ENCODE data around the gene LIMS1.
"Not testable (repeated sequence)": the region's sequence is repeated elsewhere in the genome, so short reads cannot be mapped to it uniquely, and the experiment has no call there.

DNA sequence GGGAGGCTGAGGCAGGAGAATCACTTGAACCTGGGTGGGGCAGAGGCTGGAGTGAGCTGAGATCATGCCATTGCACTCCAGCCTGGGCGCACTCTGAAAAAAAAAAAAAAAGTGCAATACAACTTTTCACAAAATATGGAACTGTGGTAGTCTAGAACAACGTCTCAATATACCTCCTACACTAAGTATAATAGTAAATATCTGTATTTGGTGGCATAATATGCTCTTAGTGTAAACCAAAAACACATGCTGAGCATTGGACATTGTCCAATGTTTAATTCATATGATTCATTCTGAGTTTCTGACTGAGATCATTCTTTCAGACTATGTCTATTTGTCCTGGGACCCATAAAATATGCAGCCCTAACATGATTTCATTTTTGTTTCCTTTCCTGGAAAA is 19.8 kb upstream of the LIMS1 start:
- not testable (repeated sequence) for TF ChIP-seq CTCF (IDR thresholded peaks at IDR 0.05; ENCODE audit: extremely low read depth in 1 of 2, insufficient read depth in 1 of 2, low read depth in 1 of 2, low read length in 2 of 2); FOS (IDR thresholded peaks at IDR 0.05; ENCODE audit: borderline replicate concordance, insufficient read depth, low read length); MAX (IDR thresholded peaks at IDR 0.05; ENCODE audit: insufficient read depth, insufficient read length); POLR2A (IDR thresholded peaks at IDR 0.05; ENCODE audit: low read depth, low read length); EZH2 (IDR thresholded peaks at IDR 0.05; ENCODE audit: borderline replicate concordance, low read depth, low read length, severe bottlenecking); MYC (IDR thresholded peaks at IDR 0.05; ENCODE audit: low read depth, low read length); GATA2 (IDR thresholded peaks at IDR 0.05; ENCODE audit: insufficient read depth, insufficient read length, low read depth, low read length); POLR2AphosphoS5 (IDR thresholded peaks at IDR 0.05; ENCODE audit: insufficient read depth, low read depth, low read length); JUN (IDR thresholded peaks at IDR 0.05; ENCODE audit: borderline replicate concordance, insufficient read depth, insufficient read length, low read depth)

Data from endothelial cell of umbilical vein (primary cell).